Endometrial microvascular endothelial cells (primary cell): ENCODE results near the gene FLII. TPM values are rescaled to one million over a fixed set of nuclear protein-coding genes. Genes with fewer than 3 reads are reported as not detected.
"Not testable (repeated sequence)": the region's sequence is repeated elsewhere in the genome, so short reads cannot be mapped to it uniquely, and the experiment has no call there.

Source experiments
- in situ Hi-C: cut with HindIII; loops from 2 replicates; pipeline ENCODE4 v1.10.0; 2017; ENCODE audit warnings: low sequenced_read_pairs, low pct_unique_long_range_greater_than_20kb; ENCODE audit errors: inconsistent ontology term
- total RNA-seq: library from RNA; depleted of rRNA; stranded (reverse); fragments of >200 nt; gene quantifications from one replicate; pipeline ENCODE4 v1.2.3, GENCODE V29; 2015; ENCODE audit errors: inconsistent ontology term

FLII gene
- 445 TPM for total RNA-seq

DNA sequence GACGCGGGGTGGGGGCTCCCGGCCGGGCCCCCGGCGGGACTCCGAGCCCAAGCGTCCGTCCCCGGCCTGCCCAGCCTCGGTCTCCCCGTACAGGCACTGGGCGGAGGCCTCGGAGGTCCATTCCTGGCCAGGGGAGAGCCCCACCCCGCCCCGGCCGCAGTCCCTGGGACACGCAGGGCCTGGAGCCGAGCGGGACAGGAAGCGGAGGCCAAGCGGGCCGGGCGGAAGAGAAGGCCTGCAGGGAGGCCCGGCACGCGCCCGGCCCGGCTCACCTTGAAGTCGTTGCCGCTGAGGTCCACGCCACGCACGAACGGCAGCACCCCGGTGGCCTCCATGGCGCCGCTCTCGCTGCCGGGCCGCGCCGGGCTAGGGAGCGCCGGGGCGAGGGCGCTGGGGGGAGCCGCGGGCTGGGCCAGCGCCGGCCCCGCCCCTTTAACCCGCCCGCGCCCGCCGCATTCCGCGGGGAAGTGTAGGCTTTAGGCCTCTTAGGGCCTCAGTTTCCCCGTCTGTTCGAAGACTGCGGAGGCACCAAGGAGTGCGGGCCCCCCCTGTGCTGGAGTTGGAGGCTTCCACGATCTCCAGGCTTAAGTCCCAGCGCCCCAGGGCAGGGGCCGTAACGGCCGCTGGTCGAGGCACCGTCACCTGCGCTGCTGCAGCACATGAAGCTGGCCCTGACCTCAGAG, at the start of gene FLII:
FLII (minus strand) TSS at position 383 of the 683 bp plus-strand sequence; CDS start at position 335, 48 bp downstream.
- in situ Hi-C loops = no loop called here

DNA sequence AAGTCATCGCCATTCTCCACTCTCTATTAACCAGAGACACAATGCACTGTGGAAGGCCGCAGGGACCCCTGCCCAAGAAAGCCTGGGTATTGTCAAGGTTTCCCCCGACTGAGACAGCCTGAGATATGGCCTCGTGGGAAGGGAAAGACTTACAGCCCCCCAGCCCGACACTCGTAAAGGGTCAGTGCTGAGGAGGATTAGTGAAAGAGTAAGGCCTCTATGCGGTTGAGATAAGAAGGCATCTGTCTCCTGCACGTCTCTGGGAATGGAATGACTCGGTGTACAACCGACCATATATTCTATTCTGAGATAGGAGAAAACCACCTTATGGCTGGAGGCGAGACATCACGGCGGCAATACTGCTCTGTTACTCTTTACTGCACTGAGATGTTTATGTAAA, 44.7 kb upstream of the FLII start:
- in situ Hi-C loops = not testable (repeated sequence)

DNA sequence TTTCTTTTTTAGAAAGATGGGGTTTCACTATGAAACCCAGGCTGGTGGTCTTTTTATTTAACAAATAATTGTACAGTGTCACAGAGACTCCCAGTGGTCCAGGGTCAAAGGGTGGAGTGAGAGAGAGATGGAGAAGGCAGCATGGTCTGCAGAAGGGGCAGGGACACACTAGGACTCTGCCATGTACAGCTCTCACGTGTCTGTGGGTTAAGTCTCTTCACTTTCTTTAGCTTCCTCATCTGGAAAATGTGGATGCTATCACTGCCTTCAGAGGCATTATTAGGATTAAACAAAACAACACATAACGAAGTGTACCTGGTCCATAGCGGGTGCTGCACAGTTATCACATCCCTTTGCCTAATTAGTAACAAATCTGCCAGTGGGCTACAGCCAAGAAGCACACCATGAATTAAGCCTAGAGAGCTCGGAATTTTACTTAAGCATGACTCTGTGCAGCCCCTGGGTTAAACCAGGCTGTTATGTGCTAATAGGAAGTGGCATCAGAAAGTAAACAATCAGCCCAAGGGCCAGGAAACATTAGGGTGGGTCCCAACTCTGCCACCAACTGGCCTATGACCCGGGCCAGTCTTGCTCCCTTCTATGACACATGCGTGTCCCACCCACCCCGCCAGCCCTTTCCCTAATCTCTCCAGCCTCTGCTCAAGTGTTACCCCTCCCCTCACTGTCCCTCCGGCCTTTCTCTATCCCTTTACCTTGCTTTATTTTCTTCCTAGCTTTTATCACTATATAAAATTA, 42.4 kb upstream of the FLII start:
- in situ Hi-C loops = no loop called here

DNA sequence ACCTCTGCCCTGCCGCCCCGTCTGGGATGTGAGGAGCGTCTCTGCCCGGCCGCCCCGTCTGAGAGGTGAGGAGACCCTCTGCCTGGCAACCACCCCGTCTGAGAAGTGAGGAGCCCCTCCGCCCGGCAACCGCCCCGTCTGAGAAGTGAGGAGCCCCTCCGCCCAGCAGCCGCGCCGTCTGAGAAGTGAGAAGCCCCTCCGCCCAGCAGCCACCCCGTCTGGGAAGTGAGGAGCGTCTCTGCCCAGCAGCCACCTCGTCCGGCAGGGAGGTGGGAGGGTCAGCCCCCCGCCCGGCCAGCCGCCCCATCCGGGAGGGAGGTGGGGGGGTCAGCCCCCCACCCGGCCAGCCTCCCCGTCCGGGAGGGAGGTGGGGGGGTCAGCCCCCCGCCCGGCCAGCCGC, 39.5 kb upstream of the FLII start:
- in situ Hi-C loops = not testable (repeated sequence)

DNA sequence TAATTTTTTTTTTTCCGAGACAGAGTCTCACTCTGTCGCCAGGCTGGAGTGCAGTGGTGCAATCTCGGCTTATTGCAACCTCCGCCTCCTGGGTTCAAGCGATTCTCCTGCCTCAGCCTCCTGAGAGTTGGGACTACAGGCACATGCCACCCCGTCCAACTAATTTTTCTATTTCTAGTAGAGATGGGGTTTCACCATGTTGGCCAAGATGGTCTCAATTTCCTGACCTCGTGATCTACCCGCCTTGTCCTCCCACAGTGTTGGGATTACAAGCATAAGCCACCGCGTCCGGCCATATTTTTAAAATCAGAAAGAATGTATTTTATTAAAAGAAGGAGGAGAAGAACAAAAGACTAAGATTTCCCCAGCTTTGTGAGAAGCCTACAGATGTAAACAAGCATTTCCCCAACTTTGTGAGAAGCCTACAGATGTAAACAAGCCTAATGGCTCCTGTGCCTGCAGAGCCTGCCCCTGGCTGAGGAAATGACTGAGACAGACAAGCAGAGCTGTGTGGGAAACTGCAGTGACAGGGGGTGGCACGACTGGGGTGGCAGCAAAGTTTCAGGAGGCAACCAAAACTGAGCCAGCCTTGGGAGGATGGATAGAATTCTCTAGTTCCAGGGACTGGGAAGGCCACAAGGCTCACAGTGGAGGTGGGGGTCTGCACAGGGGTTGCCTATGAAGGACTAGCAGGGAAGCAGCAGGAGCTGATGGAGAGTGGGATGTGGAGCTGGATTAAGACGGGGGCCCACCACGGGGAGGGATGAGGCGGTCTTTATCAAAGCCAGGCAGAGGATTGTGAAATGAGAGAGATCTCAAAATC, 33.4 kb upstream of the FLII start:
- in situ Hi-C loops = no loop called here

DNA sequence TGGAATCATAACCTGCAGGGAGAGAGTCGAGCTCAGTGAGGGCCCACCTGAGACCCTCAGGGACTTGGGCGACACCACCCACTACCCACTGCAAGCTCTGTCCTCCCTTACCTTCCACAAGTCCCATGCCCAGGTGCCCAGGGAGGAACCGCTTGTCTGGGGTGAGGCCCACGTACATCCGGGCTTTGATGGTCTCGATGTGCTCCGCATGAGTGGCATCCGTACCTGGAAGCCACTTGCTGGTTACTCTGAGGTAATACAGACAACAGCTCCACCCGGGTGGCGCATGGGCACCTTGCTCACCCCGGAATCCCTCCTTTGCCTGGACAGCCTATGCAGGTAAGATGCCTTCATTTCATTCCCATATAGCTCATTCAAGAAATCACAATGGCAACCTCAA, 26.8 kb upstream of the FLII start:
- in situ Hi-C loops = no loop called here

DNA sequence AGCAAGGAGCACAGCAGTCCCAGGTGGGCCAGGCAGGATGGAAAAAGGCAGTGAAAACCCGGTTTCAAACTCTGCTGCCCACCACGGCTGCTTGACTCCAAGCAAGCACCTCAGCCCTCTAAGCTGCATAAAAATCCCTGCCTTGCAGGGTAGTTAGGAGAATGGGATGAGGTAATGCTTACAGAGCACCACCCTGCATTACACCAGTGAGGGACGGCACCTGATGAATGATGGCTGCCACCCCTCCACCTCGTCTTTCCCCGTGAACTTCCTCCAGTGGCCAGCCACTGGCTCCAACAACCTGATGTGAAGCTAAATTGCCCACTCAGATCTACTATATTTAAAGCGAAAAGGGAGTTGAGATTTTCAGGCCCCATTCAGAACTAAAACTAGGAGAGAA, 23.2 kb upstream of the FLII start:
- in situ Hi-C loops = no loop called here

DNA sequence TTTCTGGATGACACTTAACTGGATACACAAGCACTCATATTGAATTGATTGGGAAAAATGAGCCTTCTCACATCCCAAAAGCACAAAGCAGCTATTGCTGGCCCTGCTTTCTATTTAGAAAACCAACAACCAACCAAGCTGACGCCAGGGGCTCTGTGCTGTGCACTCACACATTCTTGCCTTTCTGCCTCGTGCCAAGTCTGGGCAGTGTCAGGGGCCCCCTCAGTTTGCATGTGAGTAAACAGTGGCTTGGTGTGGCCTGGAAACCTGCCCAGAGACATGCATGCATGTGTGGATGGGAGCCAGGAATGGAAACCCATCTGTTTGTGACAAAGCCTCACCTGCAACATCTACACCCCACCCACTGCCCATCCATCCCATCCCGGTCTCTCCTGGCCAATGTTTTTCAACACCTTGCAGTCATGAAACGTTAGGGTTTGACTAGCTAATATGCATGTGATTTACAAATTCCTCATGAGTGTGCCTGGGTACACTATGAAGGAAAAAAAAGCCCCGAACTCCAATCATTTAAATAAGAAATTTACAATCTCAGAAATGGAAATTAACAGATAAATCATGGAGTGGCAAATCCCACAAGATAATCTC, 22.3 kb upstream of the FLII start:
- in situ Hi-C loops = no loop called here

DNA sequence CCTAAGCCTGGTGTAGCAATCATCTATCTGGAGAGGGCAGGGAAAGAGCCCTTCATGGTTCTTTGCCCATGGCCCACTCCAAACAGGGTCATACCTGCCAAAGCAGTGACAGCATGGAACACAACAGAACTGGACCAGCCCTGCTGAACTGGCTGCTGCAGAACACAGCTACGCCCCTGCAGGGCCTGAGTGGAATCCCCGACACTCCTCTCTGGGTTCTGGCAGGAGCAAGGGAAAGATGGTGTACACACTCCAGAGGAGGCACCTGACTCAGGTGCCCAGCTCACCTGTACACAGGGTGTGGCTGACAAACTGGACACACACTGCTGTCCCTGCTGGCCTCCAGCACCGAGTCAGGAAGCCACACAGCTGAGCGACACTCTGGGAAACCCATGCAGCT, 21.7 kb upstream of the FLII start:
- in situ Hi-C loops = no loop called here

DNA sequence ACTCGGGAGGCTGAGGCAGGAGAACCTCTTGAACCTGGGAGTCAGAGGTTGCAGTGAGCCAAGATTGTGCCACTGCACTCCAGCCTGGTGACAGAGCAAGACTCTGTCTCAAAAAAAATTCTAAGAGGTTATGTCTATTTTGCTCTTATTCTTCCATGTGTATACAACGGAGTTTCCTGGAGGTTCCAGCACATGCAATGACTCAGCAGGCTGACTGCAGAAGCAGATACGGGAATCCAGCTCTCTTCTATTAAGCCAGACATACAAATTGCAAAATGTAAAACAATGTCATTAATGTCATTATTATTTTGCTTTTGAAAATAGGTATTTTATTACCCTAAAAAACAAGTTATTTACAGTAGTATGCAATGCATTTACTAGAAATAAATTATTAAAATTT, 20.3 kb upstream of the FLII start:
- in situ Hi-C loops = no loop called here

DNA sequence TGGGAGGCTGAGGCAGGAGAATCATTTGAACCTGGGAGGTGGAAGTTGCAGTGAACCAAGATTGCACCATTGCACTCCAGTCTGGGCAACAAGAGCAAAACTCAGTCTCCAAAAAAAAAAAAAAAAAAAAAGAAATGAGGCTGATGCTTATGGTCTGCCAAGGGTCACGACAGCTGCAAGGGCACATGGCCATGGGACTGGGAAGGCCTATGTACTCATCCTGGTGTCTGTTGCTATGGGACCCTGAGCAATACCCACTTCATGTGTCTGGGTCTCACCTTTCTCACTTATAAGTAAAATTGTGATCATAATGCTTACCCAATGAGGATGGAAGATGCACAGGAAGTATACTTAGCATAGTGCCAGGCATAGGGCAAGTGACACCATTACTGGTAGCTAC, 18.5 kb upstream of the FLII start:
- in situ Hi-C loops = no loop called here

DNA sequence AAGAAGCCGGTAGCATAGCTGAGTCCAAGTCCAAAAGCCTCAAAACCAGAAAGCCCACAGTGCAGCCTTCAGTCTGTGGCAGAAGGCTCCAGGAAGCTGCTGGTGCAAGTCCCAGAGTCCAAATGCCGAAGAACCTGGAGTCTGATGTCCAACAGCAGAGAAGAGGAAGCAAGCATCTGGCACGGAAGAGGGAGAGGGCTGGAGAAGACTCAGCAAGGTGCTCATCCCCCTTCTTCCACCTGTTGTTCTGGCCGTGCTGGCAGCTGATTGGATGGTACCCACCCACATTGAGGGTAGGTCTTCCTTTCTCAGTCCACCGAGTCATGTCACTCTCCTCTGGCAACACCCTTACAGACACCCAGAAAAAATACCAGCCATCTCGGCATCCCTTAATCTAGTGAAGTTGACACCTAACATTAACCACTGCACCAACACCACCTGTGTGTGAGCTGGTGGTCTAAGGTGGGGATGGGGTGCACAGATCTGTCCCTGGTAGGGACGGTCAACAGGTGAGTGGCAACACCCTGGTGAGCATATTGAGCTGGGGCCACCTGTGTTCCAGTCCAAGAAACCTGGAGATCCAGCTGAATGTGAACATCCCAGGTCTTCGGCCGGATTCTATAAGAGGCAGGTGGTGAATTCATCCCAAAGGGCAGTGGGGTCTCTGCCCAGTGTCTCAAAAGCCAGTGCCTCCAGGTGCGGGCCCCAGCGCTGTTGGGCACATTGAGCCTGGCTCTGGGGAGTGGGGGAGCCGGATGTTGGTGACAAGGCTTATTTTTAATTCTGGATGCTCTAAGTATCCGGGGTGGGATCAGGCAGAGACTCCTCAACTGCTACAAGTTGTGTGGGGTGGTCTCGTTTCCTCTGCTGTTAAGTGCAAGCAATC, 11.8 kb upstream of the FLII start:
- in situ Hi-C loops = no loop called here

DNA sequence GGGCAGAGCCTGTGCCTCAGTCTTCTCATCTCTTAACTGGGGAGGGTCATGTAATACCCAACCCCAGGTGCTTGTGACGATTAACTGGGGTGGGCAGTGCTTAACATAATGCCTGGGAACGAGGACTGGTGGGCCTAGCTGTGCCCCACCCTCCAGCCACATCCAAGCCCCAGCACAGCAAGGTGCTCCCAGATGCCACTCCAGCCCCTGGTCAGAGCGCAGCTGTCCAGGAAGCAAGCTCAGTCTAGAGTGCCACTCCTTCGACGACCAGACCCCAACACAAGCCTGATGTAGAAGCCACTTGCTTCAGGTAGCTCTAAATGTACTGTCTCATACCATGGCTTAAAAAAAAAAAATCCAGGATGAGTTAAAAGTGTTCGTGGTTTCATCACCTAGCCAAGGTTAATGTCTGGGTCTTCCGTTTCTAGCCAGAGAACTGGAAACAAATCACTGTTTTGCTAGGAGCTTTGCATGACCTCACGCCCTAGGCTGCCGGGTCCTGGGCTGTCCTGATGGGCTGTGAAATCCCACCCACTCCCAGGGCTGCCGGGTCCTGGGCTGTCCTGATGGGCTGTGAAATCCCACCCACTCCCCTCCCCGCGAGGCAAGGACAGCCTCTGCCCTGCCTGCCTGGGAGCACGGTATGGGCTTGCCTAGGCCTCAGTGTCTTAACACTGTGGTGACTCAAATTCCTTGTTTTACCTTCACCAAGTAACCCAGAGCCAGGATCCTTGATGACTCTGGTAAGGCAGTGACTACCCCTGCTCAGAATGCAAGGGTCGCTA, 9.6 kb upstream of the FLII start:
- in situ Hi-C loops = no loop called here

DNA sequence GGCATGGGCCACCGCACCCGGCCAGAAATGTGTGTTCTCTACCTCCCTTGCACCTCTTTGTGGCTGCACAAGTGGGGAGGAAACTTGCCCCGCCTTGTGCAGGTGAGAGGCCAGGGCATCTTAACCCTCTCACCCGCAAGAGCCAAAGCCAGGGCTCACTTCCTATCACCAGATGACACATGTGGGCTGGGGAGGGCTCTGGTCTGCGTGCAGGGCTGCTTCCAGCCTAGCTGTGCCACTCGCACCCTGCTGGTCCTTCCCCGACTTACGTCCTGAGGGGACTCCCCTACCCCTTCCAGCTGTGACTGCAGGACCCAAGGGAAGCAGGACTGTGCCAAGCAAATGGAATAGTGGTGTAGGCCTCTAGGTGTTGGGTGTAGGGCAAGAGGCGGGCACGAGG, 8.8 kb upstream of the FLII start:
- in situ Hi-C loops = no loop called here

DNA sequence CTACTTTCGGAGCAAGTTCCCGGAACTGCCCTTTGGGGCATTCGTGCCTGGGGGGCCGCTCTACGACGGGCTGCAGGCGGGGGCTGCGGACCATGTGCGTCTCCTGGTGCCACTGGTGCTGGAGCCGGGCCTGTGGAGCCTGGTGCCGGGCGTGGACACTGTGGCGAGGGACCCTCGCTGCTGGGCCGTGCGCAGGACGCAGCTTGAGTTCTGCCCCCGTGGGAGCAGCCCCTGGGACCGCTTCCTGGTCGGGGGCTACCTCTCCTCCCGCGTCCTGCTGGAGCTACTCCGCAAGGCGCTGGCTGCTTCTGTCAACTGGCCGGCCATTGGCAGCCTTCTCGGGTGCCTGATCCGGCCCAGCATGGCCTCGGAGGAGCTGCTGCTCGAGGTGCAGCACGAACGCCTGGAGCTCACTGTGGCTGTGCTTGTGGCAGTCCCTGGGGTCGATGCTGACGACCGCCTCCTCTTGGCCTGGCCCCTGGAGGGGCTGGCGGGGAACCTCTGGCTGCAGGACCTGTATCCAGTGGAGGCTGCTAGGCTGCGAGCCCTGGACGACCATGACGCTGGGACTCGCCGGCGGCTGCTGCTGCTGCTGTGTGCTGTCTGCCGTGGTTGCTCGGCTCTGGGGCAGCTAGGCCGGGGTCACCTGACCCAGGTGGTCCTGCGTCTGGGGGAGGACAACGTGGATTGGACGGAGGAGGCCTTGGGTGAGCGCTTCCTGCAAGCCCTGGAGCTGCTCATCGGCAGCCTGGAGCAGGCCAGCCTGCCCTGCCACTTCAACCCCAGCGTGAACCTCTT, 5.5 kb upstream of the FLII start:
- in situ Hi-C loops = no loop called here

DNA sequence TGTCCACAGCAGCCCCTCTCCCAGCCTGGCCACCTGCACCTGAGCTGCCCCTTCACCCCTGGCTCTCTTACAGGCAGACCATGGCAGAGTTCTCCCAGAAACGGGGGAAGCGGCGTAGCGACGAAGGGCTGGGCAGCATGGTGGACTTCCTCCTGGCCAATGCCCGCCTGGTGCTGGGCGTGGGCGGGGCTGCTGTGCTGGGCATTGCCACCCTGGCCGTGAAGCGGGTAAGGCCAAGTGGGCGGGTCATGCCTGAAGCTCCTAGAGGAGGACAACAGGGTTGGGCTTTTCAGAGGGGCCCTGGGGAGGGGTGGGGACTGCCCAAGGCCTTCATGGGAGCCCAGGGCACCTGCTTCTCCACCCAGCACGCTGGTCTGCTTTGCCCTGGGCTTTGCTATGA, 4.1 kb upstream of the FLII start:
- in situ Hi-C loops = no loop called here

DNA sequence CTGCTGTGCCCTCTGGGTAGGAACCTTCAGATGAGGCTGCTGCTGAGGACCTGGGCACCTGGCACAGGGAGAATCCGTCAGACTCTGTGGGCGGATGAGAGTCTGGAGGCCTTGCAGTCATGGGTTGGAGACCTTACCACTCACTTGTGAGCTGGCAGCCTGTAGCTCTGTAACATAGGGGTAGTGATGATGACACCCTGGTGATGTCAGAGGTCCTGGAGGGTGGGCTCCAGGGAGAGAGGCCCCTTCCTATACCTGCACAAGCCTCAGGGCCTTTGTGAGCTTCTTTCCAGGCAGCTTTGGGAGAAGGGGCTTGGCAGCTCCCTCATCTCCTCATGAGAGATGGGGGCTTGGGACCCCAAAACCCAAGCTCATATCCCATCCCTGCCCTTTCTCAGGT, 3.6 kb upstream of the FLII start:
- in situ Hi-C loops = no loop called here
